HG03108 (cell line): Measurements from ENCODE around the gene MT1G.
"Not testable (repeated sequence)": the region's sequence is repeated elsewhere in the genome, so short reads cannot be mapped to it uniquely, and the experiment has no call there.

ENCODE experiments used
- ATAC-seq: cut with Tn5 transposase; IDR thresholded peaks from one replicate; pipeline ENCODE4 v1.9.1; 2021; ENCODE audit warnings: moderate library complexity; ENCODE audit not compliant: unreplicated experiment

MT1G gene

GRCh38 chr16:56637814-56638750 is 29.8 kb downstream of the MT1G start, which contains the start of gene MT1A:
TSS of gene MT1A (plus strand) at chr16:56638666. CDS start at chr16:56638739, 73 bp downstream.
- ATAC-seq: no peak

DNA sequence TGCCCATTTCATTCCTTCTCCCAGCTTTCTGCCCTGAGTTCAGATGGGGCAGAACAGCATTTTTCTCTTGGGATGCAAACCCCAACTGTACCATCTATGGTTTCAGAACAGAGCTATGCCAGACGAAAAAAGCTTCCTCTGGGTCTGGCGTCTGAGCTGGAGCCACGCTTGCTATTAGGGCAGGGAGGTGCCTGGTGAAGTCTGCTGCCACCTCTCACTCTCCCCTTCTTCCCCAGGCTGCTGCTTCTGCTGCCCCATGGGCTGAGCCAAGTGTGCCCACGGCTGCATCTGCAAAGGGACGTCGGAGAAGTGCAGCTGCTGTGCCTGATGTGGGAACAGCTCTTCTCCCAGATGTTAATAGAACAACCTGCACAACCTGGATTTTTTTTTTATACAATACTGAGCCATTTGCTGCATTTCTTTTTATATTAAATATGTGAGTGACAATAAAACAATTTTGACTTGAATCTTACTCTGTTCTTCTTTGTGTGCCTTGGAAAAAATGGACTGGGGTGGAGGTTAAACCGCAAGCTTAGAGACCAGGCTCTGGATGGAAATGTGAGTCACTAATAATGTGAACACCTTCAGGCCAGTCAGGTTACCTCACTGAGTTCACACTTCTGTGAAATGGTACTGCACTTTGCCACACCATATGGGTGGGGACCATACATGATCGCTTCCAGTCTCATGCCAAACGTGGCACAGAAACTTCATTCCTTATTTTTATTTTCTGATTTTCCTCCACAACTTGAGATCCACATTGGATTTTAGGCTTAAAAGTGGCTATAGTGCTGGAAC is 31.1 kb downstream of the MT1G start:
- ATAC-seq: no peak

- ATAC-seq: no peak
These were observed 32.4 kb downstream of the MT1G start for GRCh38 chr16:56635441-56635967.

DNA sequence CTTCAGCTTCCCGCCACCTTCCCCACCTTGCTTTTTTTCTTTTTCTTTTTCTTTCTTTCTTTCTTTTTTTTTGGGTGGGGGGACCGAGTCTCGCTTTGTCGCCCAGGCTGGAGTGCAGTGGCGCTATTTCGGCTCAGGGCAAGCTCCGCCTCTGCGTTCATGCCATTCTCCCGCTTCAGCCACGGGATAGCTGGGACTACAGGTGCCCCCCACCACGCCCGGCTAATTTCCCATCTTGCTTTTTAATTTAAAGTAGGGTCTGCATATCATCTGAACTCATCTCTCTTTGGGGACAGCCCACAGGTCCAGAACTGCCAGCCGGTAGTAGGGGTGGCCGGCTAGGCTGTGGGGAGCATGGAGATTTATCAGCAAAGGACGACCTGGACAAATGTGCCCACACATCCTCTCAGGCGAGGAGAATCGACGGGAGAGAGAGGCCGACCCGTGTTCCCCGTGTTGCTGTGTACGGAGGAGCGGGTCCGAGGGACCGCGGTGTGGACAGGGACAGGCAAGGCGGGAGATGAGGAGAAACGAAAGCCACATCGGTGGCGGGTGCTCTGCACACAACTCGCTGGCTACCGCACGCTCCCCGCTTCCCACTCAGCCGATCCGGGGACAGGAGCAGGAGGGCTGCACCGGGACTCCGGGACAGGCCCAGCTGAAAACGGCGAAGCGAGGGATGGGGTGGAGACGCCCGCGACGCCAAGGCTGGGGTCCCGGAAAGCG is 33.0 kb downstream of the MT1G start:
- ATAC-seq: no peak

GRCh38 chr16:56633535-56633934 is 34.3 kb downstream of the MT1G start:
- ATAC-seq: no peak

GRCh38 chr16:56632848-56633365 is 35.0 kb downstream of the MT1G start:
- no peak for ATAC-seq

GRCh38 chr16:56632156-56632847 is 35.6 kb downstream of the MT1G start, which contains the start of gene MT1M:
TSS of gene MT1M (plus strand) at chr16:56632659. CDS start at chr16:56632732, 73 bp downstream.
- no peak for ATAC-seq

GRCh38 chr16:56631832-56632155 is 36.1 kb downstream of the MT1G start:
- ATAC-seq: no peak

GRCh38 chr16:56631197-56631596 is 36.7 kb downstream of the MT1G start:
- no peak for ATAC-seq

DNA sequence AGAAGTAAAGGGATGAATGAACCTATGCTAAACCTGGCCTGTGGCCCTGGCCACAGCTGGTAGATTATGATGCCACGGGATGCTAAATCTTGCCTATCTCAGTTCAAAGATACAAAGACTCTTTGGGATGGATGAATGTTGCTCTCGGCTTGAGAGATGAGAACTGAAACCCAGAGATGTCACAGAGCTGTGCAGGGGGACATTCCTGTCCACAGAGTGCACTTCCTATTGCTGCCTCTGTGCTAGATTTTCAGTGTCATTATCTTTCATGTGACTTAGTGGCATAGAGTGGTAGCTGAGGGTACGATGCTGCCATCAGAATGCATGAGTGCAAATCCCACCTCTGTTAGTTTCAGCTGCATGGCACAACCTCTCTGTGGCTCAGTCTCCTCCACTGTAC is 37.7 kb downstream of the MT1G start:
- ATAC-seq: peak; percentile 78

- ATAC-seq: no peak
These were observed 38.3 kb downstream of the MT1G start for GRCh38 chr16:56629531-56629930.

GRCh38 chr16:56628486-56629350 is 39.1 kb downstream of the MT1G start:
- no peak for ATAC-seq

- no peak for ATAC-seq
These were observed 41.2 kb downstream of the MT1G start for GRCh38 chr16:56626685-56627084.

GRCh38 chr16:56625943-56626654 is 41.8 kb downstream of the MT1G start:
- ATAC-seq: no peak

GRCh38 chr16:56625140-56625942 is 42.5 kb downstream of the MT1G start, which contains the start of gene MT1E:
TSS of gene MT1E (plus strand) at chr16:56625781. CDS start at chr16:56625852, 71 bp downstream.
- ATAC-seq: no peak

GRCh38 chr16:56623637-56624036 is 44.2 kb downstream of the MT1G start:
- no peak for ATAC-seq

DNA sequence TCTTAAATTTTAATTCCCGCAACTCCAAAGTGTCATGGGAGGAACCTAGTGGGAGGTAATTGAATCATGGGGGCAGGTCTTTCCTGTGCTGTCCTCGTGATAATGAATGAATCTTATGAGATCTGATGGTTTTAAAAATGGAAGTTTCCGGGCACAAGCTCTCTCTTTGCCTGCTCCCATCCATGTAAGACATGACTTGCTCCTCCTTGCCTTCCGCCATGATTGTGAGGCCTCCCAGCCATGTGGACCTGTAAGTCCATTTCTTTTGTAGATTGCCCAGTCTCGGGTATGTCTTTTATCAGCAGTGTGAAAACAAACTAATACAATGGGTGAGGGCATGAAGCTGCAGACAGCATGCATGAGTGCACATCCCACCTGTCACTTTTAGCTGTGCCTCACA is 44.7 kb downstream of the MT1G start:
- not testable (repeated sequence) for ATAC-seq
